Progenitor cell of endocrine pancreas (in vitro differentiated cells): ENCODE measurements around the gene SMARCA2. TPM values are rescaled to one million over a fixed set of nuclear protein-coding genes. Genes with fewer than 3 reads are reported as not detected.

ENCODE experiments used
- DNase-seq: peaks from one replicate; pipeline ENCODE4 v3.0.0; 2021; ENCODE audit warnings: low spot score; ENCODE audit not compliant: unreplicated experiment
- H3K27ac Mint-ChIP-seq: 2 replicates; pipeline ENCODE4 v1.8.0; 2021; ENCODE audit warnings: mild to moderate bottlenecking, moderate library complexity, mixed read lengths
- H3K27me3 Mint-ChIP-seq: 2 replicates; pipeline ENCODE4 v1.8.0; 2021; ENCODE audit warnings: mixed read lengths
- H3K36me3 Mint-ChIP-seq: 2 replicates; pipeline ENCODE4 v1.8.0; 2022; ENCODE audit warnings: mixed read lengths; ENCODE audit not compliant: insufficient read depth
- H3K4me1 Mint-ChIP-seq: 2 replicates; pipeline ENCODE4 v1.8.0; 2021; ENCODE audit warnings: low read depth, mixed read lengths
- H3K4me3 Mint-ChIP-seq: 2 replicates; pipeline ENCODE4 v1.8.0; 2021; ENCODE audit warnings: low read depth, mild to moderate bottlenecking, moderate library complexity, mixed read lengths
- H3K9me3 Mint-ChIP-seq: 2 replicates; pipeline ENCODE4 v1.8.0; 2021; ENCODE audit warnings: low read depth, mixed read lengths
- CTCF ChIP-seq: fragments of 200-600 bp; sonication (generic); IDR thresholded peaks from one replicate; pipeline ENCODE4 v1.5.0; 2021; ENCODE audit warnings: antibody characterized with exemption, mild to moderate bottlenecking; ENCODE audit not compliant: unreplicated experiment
- total RNA-seq: library from RNA; stranded (reverse); gene quantifications from 2 replicates; pipeline ENCODE4 v1.2.1, GENCODE V29; 2021

The SMARCA2 gene
- total RNA-seq, 1 donor from 2014 or later, result 55.8 TPM

- Mint-ChIP-seq H3K27ac (no peak overlapping the region), H3K4me1 (peaks cover 8% of the 10 kb centered on the region), H3K36me3 (no peaks in the 10 kb centered on the region), H3K9me3 (no peaks in the 10 kb centered on the region), H3K27me3 (peaks cover 22% of the 10 kb centered on the region), H3K4me3 (no peak overlapping the region)
- TF ChIP-seq CTCF, result no peak
- DNase-seq, result no peak
Measured at GRCh38 chr9:2236850-2237249, 221.7 kb downstream of the SMARCA2 start.

GRCh38 chr9:2241461-2241835 is 226.3 kb downstream of the SMARCA2 start:
- Mint-ChIP-seq H3K9me3 (peaks cover 4% of the 10 kb centered on the region), H3K4me1 (peaks cover 17% of the 10 kb centered on the region), H3K27me3 (peaks cover 11% of the 10 kb centered on the region), H3K36me3 (no peaks in the 10 kb centered on the region), H3K27ac (peak overlapping the region; percentile 75), H3K4me3 (peak overlapping the region; percentile 86)
- TF ChIP-seq CTCF, result peak; percentile 66
- peak; percentile 34 for DNase-seq

GRCh38 chr9:2241836-2242741 is 226.9 kb downstream of the SMARCA2 start:
- peaks cover 4% of the 10 kb centered on the region for H3K9me3 Mint-ChIP-seq
- DNase-seq, result peak; percentile 74
- no peaks in the 10 kb centered on the region for H3K36me3 Mint-ChIP-seq
- peaks cover 11% of the 10 kb centered on the region for H3K27me3 Mint-ChIP-seq
- TF ChIP-seq CTCF, result no peak
- H3K4me1 Mint-ChIP-seq, result peaks cover 16% of the 10 kb centered on the region
- H3K4me3 Mint-ChIP-seq, result peak overlapping the region; percentile 86
- H3K27ac Mint-ChIP-seq, result peak overlapping the region; percentile 75

- H3K36me3 Mint-ChIP-seq, result no peaks in the 10 kb centered on the region
- DNase-seq, result no peak
- H3K4me1 Mint-ChIP-seq, result peaks cover 15% of the 10 kb centered on the region
- H3K9me3 Mint-ChIP-seq, result peaks cover 4% of the 10 kb centered on the region
- H3K27me3 Mint-ChIP-seq, result peaks cover 11% of the 10 kb centered on the region
- peak overlapping the region; percentile 75 for H3K27ac Mint-ChIP-seq
- no peak for TF ChIP-seq CTCF
- H3K4me3 Mint-ChIP-seq, result peak overlapping the region; percentile 86
Measured at GRCh38 chr9:2242831-2243330, 227.7 kb downstream of the SMARCA2 start.
